RWPE2 (cell line): ENCODE data around the gene ABCA1.

ENCODE experiments used
- ATAC-seq: fragments of 200-7000 bp; cut with Tn5 transposase; 3 replicates; pipeline ENCODE4 v1.9.1; 2021; ENCODE audit warnings: low read depth
- DNase-seq: peaks from one replicate; pipeline ENCODE4 v3.0.0-alpha.2; 2020; ENCODE audit warnings: low spot score
- H3K27ac ChIP-seq: fragments of 450-650 bp; 2 replicates; pipeline ENCODE4 v1.5.1; 2017; ENCODE audit warnings: mild to moderate bottlenecking; ENCODE audit not compliant: poor library complexity, severe bottlenecking
- H3K27me3 ChIP-seq: fragments of 250-450 bp; sonication (Bioruptor Pico); 2 replicates; pipeline ENCODE4 v1.5.1; 2021; ENCODE audit warnings: mild to moderate bottlenecking, moderate library complexity; ENCODE audit not compliant: insufficient read depth, poor library complexity, severe bottlenecking
- H3K36me3 ChIP-seq: fragments of 250-450 bp; sonication (Bioruptor Pico); 2 replicates; pipeline ENCODE4 v1.5.1; 2020; ENCODE audit warnings: low read depth, mild to moderate bottlenecking, moderate library complexity
- H3K4me1 ChIP-seq: fragments of 250-450 bp; sonication (Bioruptor Pico); 2 replicates; pipeline ENCODE4 v1.5.1; 2021; ENCODE audit warnings: mild to moderate bottlenecking, moderate library complexity; ENCODE audit not compliant: insufficient read depth, poor library complexity, severe bottlenecking
- H3K4me3 ChIP-seq: fragments of 250-450 bp; sonication (Bioruptor Pico); 2 replicates; pipeline ENCODE4 v1.5.1; 2021; ENCODE audit warnings: mild to moderate bottlenecking, moderate library complexity; ENCODE audit not compliant: severe bottlenecking
- H3K9me3 ChIP-seq: fragments of 250-450 bp; sonication (Bioruptor Pico); 2 replicates; pipeline ENCODE4 v1.5.1; 2021; ENCODE audit warnings: mild to moderate bottlenecking, moderate library complexity; ENCODE audit not compliant: severe bottlenecking
- TF ChIP-seq, protein P1 (sequence below): fragments of 450-650 bp; IDR thresholded peaks from one replicate; pipeline ENCODE4 v1.5.1; 2017; ENCODE audit warnings: mild to moderate bottlenecking, moderate library complexity; ENCODE audit not compliant: poor library complexity, severe bottlenecking

ABCA1 gene

GRCh38 chr9:104748359-104749031 lies 179.5 kb downstream of the ABCA1 start:
- no peak for DNase-seq
- peak; percentile 20; the same call in 2 of the 3 replicates for ATAC-seq
- peaks cover 19% of the 10 kb centered on the region for H3K36me3 ChIP-seq
- H3K4me3 ChIP-seq: peak overlapping the region; percentile 75
- H3K27me3 ChIP-seq: no peaks in the 10 kb centered on the region
- H3K4me1 ChIP-seq: peaks cover 7% of the 10 kb centered on the region
- TF ChIP-seq, protein P1, sequence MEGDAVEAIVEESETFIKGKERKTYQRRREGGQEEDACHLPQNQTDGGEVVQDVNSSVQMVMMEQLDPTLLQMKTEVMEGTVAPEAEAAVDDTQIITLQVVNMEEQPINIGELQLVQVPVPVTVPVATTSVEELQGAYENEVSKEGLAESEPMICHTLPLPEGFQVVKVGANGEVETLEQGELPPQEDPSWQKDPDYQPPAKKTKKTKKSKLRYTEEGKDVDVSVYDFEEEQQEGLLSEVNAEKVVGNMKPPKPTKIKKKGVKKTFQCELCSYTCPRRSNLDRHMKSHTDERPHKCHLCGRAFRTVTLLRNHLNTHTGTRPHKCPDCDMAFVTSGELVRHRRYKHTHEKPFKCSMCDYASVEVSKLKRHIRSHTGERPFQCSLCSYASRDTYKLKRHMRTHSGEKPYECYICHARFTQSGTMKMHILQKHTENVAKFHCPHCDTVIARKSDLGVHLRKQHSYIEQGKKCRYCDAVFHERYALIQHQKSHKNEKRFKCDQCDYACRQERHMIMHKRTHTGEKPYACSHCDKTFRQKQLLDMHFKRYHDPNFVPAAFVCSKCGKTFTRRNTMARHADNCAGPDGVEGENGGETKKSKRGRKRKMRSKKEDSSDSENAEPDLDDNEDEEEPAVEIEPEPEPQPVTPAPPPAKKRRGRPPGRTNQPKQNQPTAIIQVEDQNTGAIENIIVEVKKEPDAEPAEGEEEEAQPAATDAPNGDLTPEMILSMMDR: no peak
- peak overlapping the region; percentile 65 for H3K27ac ChIP-seq
- H3K9me3 ChIP-seq: no peaks in the 10 kb centered on the region

DNA sequence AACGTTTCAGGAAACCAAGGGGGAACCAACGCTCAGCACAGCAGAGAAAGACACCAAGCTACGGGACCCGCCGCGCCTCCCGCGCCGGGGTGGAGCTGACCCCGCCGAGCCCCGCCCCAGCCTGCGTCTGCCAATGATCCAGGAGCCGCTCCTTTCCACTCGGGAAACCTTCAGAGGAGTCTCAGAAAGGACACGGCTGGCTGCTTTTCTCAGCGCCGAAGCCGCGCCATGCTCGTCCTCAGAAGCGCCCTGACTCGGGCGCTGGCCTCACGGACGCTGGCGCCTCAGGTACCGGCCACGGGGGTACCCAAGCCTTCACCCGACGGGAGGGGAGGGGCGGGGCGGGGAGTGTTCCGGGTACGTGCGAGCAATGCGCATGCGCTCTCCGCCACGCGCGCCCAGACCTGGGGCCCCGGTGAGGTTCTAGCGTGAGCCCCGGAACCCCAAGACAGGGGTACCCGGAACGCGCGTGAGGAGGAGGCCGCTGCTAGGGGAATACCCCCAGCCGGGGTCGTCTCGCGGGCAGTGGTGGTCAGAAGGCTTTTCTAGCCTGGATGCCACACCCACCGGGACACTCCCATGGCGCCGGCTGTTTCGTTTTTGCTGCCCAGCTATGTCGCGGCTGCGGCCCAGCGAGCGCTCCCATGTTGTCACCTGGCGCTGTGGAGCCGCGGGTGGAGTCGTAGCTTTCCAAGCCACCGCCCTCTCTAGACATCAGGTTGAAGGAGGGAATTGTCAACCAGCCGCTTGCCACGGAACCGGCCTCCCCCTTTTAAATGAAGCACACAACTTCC lies 180.2 kb downstream of the ABCA1 start, which contains the start of gene NIPSNAP3A:
Gene NIPSNAP3A, plus strand, starts transcription at position 119 of the 794 bp plus-strand sequence. Its CDS starts 110 bp downstream, at position 229.
- TF ChIP-seq, protein P1: no peak
- no peaks in the 10 kb centered on the region for H3K9me3 ChIP-seq
- no peaks in the 10 kb centered on the region for H3K27me3 ChIP-seq
- H3K27ac ChIP-seq: peak within 1 kb of the TSS; percentile 65
- peaks cover 12% of the 10 kb centered on the region for H3K36me3 ChIP-seq
- DNase-seq: peak; percentile 77
- peak; percentile 90 for ATAC-seq
- peaks cover 7% of the 10 kb centered on the region for H3K4me1 ChIP-seq
- peak within 1 kb of the TSS; percentile 75 for H3K4me3 ChIP-seq

DNA sequence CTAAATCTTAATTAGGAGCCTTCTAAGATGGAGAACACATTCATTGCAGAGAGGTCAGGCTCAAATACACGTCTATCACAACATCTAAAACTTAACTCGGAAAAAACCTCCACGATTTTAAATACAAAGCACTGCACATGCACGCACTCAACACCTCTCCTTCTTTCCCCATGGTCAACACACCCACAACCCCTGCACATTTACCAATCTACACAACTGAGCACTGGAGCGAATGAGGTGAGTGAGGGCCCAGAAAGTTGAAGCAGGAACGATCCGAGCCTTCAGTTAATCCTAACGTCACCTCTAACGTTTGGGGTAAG lies 180.8 kb downstream of the ABCA1 start:
- TF ChIP-seq, protein P1: no peak

DNA sequence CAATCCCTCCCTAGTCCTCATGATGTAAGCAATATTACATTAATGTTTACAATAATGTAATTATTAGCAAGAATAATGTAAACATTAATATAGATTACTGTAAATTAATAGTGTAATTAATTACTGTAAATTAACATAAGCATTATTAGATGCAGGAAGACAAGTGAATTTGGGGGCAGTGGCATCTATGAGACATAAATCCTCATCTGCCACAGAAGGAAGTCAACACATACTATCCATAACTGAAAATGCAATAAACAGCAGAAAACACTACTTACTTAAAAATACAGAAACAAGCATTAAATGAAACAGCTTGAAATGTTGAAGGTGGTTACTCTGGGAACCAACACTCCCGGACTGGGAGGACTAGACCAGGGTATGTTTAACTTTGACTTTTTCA lies 181.2 kb downstream of the ABCA1 start:
- no peak for DNase-seq
- peak overlapping the region; percentile 65 for H3K27ac ChIP-seq
- TF ChIP-seq, protein P1: no peak
- peak overlapping the region; percentile 75 for H3K4me3 ChIP-seq
- H3K4me1 ChIP-seq: peaks cover 7% of the 10 kb centered on the region
- H3K36me3 ChIP-seq: peaks cover 8% of the 10 kb centered on the region
- ATAC-seq: no peak
- H3K9me3 ChIP-seq: no peaks in the 10 kb centered on the region
- H3K27me3 ChIP-seq: no peaks in the 10 kb centered on the region

More for the DNA sequence above, 180.8 kb downstream of the ABCA1 start:
- Histone ChIP-seq H3K36me3 (peaks cover 8% of the 10 kb centered on the region), H3K27me3 (no peaks in the 10 kb centered on the region), H3K27ac (peak overlapping the region; percentile 65), H3K9me3 (no peaks in the 10 kb centered on the region), H3K4me1 (peaks cover 7% of the 10 kb centered on the region), H3K4me3 (peak overlapping the region; percentile 75)
- DNase-seq: no peak
- ATAC-seq: peak; percentile 37
